Ovary (tissue), 3 donors: ENCODE results near the gene SCN11A.

Source experiments
- POLR2A ChIP-seq: fragments of 450-650 bp; IDR thresholded peaks from one replicate; pipeline ENCODE4 v1.6.1; 2017; ENCODE audit warnings: antibody characterized with exemption, mild to moderate bottlenecking, moderate library complexity
- TF ChIP-seq, protein P1 (sequence below), 3 donors: fragments of 450-650 bp in 2 of 3; fragments of 200-600 bp in 1 of 3; IDR thresholded peaks; one replicate each; pipeline versions ENCODE4 v1.5.1 to v1.8.0; 2016 to 2022; ENCODE audit warnings: antibody characterized with exemption in 3 of 3, mild to moderate bottlenecking in 1 of 3
- donor health status: DM: no; HTN: no; CAD: no.

GRCh38 chr3:39086144-39086543 lies 34.4 kb upstream of the SCN11A start:
- TF ChIP-seq, protein P1, sequence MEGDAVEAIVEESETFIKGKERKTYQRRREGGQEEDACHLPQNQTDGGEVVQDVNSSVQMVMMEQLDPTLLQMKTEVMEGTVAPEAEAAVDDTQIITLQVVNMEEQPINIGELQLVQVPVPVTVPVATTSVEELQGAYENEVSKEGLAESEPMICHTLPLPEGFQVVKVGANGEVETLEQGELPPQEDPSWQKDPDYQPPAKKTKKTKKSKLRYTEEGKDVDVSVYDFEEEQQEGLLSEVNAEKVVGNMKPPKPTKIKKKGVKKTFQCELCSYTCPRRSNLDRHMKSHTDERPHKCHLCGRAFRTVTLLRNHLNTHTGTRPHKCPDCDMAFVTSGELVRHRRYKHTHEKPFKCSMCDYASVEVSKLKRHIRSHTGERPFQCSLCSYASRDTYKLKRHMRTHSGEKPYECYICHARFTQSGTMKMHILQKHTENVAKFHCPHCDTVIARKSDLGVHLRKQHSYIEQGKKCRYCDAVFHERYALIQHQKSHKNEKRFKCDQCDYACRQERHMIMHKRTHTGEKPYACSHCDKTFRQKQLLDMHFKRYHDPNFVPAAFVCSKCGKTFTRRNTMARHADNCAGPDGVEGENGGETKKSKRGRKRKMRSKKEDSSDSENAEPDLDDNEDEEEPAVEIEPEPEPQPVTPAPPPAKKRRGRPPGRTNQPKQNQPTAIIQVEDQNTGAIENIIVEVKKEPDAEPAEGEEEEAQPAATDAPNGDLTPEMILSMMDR (IDR thresholded peaks at IDR 0.05): no peak
- no peak for TF ChIP-seq POLR2A
